Gastroesophageal sphincter (tissue), 4 donors: Measurements from ENCODE around the gene C2CD2. TPM values are rescaled to one million over a fixed set of nuclear protein-coding genes. Genes with fewer than 3 reads are reported as not detected.

Experiments used
- ATAC-seq: fragments of 150-250 bp; one replicate; pipeline ENCODE4 v1.9.1; 2016; ENCODE audit warnings: mild to moderate bottlenecking, moderate library complexity
- H3K27ac ChIP-seq, 4 donors: fragments of 200-600 bp; sonication (generic) in 3 of 4; 1 replicate in 3 of 4; 2 replicates in 1 of 4; pipeline ENCODE4 v1.5.1; 2016 to 2019
- H3K27me3 ChIP-seq: fragments of 200-600 bp; sonication (generic); one replicate; pipeline ENCODE4 v1.5.1; 2019
- H3K36me3 ChIP-seq, 2 donors: fragments of 200-600 bp; sonication (generic); one replicate each; pipeline ENCODE4 v1.5.1; 2019; ENCODE audit warnings: control low read depth in 1 of 2
- H3K4me1 ChIP-seq, 3 donors: fragments of 200-600 bp; sonication (generic); 1 replicate in 2 of 3; 2 replicates in 1 of 3; pipeline ENCODE4 v1.5.1; 2016 to 2019; ENCODE audit warnings: control low read depth in 2 of 3
- H3K4me3 ChIP-seq, 2 donors: fragments of 200-600 bp; sonication (generic); one replicate each; pipeline ENCODE4 v1.5.1; 2019; ENCODE audit warnings: mild to moderate bottlenecking in 1 of 2, moderate library complexity in 1 of 2
- H3K9me3 ChIP-seq, 3 donors: fragments of 200-600 bp; sonication (generic); one replicate each; pipeline ENCODE4 v1.5.1; 2017 to 2019; ENCODE audit warnings: control low read depth in 2 of 3
- CTCF ChIP-seq, 4 experiments: fragments of 200-600 bp in 2 of 4; fragments of 450-650 bp in 2 of 4; sonication (generic) in 1 of 4; IDR thresholded peaks; one replicate each; pipeline ENCODE4 v1.5.1; 2017 to 2019; ENCODE audit warnings: antibody characterized with exemption in 4 of 4, mild to moderate bottlenecking in 2 of 4, moderate library complexity in 2 of 4
- EP300 ChIP-seq: sonication (generic); formaldehyde crosslinking; IDR thresholded peaks from one replicate; pipeline ENCODE4 v1.6.1; 2017; ENCODE audit warnings: antibody characterized with exemption, mild to moderate bottlenecking
- POLR2A ChIP-seq, 2 donors: fragments of 450-650 bp; IDR thresholded peaks; one replicate each; pipeline ENCODE4 v1.6.1; 2017; ENCODE audit warnings: antibody characterized with exemption in 2 of 2, mild to moderate bottlenecking in 2 of 2, moderate library complexity in 1 of 2
- POLR2AphosphoS5 ChIP-seq: sonication (generic); formaldehyde crosslinking; IDR thresholded peaks from one replicate; pipeline ENCODE4 v1.6.1; 2017; ENCODE audit warnings: antibody characterized with exemption
- WGBS, 2 donors: methylation state at CpG; one replicate each; pipeline ENCODE4 v1.1.5; 2018; ENCODE audit warnings: low coverage in 1 of 2; 5-methylcytosine and 5-hydroxymethylcytosine counted together
- total RNA-seq, 4 donors: library from RNA; depleted of rRNA; stranded (reverse); fragments of >200 nt; gene quantifications; one replicate each; pipeline ENCODE4 v1.1.0, GENCODE V29; 2016

Gene C2CD2
- total RNA-seq, 4 donors from 2014 or later: 15.6 to 38.9 (median 18.7) TPM

DNA sequence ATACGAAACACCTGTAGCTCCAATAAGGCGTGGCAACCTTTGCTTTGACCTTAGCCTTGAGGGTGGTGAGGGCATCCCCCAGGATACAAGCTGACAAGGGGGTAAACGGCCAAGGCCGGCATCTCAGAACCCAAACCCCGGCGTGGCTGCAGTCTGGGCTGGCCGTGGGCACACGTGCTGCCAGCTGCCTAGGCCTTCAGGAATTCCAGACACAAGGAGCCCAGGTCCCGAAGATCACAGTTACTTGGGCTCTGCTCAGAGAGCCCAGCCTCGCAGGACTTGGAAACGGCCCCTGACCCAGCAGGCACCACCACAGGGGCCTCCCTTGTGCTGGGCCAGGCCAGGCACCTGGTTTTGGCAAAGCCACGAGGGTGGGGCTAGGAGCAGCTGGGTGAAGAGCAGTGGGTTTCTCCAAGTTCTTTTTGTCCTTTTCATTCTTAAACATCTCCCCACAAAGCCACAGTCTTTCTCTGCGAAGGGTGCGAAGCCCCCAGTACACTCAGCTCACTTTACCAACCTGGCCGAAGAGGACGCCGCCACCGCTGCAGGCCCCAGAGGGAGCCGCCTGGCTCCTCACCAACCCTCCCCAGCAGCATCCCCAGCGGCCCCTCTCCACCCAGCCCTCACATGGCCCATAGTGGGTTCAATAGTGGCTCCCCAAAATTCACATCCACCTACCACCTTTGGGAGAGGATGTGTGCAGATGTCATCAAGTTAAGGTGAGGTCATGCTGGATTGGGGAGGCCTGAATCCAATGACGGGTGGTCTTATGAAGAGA, 101.5 kb downstream of the C2CD2 start:
- no peak overlapping the region for H3K4me3 ChIP-seq
- TF ChIP-seq POLR2A (IDR thresholded peaks at IDR 0.05) (no peak), POLR2AphosphoS5 (no peak), CTCF (IDR thresholded peaks at IDR 0.05) (no peak), EP300 (no peak)
- H3K27ac ChIP-seq: no peak overlapping the region
- peaks cover 0 to 92% of the 10 kb centered on the region in 2 donors for H3K36me3 ChIP-seq
- H3K27me3 ChIP-seq: no peaks in the 10 kb centered on the region
- no peak for ATAC-seq
- H3K9me3 ChIP-seq: no peaks in the 10 kb centered on the region
- 89 to 94% methylated on average over 3 to 5 of the region's 21 CpGs for WGBS, 2 donors
- H3K4me1 ChIP-seq: no peaks in the 10 kb centered on the region

DNA sequence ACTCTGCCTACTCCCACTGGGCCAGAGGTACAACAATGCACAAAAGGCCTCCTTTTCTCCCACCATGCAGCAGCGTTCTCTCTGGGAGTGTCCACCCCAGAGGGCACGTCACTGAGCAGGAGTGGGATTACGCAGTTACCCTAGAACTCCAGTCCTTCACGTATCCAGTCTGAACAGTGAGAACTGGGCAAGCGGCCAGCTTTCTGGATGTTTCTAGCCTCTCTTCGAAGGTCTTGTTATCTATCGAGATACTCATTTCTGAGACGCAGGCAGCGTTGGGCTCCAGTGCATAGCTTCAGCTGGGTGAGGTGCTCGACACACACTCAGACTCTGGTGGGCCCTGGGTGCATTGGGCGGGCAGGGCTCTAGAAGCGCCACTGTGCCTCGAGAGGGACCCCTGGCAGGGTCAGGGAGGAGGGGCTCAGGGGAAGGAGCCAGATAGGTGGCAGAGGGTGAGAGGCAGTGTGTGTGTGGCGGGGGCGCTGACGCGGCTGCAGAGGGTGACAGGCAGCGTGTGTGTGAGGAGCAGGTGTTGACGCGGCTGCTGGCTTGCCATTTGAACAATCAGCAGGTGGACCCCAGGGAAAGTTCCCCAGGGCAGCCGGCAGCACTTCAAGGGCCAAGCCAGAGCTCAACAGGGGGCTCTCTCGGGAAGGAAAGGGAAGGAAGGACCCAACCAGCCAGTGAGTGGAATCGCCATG, 102.6 kb downstream of the C2CD2 start:
- TF ChIP-seq EP300 (no peak), POLR2AphosphoS5 (no peak), CTCF (IDR thresholded peaks at IDR 0.05) (no peak), POLR2A (IDR thresholded peaks at IDR 0.05) (no peak)
- Histone ChIP-seq H3K27ac (no peak overlapping the region), H3K9me3 (no peaks in the 10 kb centered on the region), H3K4me3 (no peak overlapping the region), H3K4me1 (no peaks in the 10 kb centered on the region), H3K36me3 (peaks cover 0 to 92% of the 10 kb centered on the region in 2 donors), H3K27me3 (no peaks in the 10 kb centered on the region)
- WGBS, 2 donors: 73 to 100% methylated on average over 1 to 10 of the region's 23 CpGs
- no peak for ATAC-seq

DNA sequence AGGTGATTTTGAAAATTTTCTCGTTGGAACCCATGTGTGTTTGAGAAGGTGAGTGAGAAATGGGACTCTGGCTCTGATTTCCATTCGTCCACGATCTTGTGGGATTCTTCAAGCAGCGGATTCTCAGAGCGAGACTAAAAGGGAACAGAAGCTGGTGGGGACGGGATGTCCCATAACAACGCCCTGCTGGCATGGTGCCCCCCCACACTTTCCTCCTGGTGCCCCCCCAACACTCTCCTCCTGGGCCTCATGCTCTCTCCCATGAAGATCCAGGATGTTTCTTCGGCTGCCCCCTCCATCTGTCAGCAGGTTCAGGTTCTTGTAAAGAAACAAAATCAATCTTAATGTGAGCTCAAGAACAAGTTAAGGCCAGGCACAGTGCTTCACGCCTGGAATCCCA, 103.7 kb downstream of the C2CD2 start:
- H3K4me3 ChIP-seq: no peak overlapping the region
- H3K4me1 ChIP-seq: no peaks in the 10 kb centered on the region
- H3K27ac ChIP-seq: no peak overlapping the region
- no peak for TF ChIP-seq CTCF (IDR thresholded peaks at IDR 0.05)
- TF ChIP-seq POLR2A (IDR thresholded peaks at IDR 0.05): no peak
- TF ChIP-seq POLR2AphosphoS5: no peak
- no peak for TF ChIP-seq EP300
- 83 to 97% methylated on average over 5 to 7 of the region's 9 CpGs for WGBS, 2 donors
- H3K9me3 ChIP-seq: no peaks in the 10 kb centered on the region
- no peaks in the 10 kb centered on the region for H3K27me3 ChIP-seq
- H3K36me3 ChIP-seq: peaks cover 0 to 94% of the 10 kb centered on the region in 2 donors
- ATAC-seq: no peak

DNA sequence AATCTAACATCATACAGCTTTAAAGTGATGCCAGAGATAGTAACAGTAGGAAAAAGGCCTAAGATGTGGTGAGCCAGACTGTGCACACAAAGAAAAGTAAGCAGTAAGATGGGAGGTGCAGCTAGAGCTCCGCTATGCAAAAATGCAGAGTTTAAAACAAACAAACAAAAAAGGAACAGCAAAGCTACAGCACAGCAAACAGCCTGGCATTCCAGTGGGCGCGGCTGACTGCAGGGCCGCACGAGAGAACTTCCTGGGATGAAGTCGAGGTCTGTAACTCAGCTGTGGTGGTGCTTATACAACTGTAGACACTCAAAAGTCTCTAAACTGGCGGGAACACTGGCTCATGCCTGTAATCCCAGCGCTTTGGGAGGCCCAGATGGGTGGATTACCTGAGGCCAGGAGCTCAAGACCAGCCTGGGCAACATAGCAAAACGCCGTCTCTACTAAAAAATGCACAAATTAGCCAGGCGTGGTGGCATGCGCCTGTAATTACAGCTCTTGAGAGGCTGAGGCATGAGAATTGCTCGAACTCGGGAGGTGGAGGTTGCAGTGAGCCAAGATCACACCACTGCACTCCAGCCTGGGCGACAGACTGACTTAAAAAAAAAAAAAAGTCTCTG, 104.7 kb downstream of the C2CD2 start:
- H3K4me1 ChIP-seq: no peaks in the 10 kb centered on the region
- no peak overlapping the region for H3K27ac ChIP-seq
- H3K36me3 ChIP-seq: peaks cover 0 to 84% of the 10 kb centered on the region in 2 donors
- TF ChIP-seq CTCF (IDR thresholded peaks at IDR 0.05) (no peak), POLR2A (IDR thresholded peaks at IDR 0.05) (no peak), POLR2AphosphoS5 (no peak), EP300 (no peak)
- no peaks in the 10 kb centered on the region for H3K9me3 ChIP-seq
- no peaks in the 10 kb centered on the region for H3K27me3 ChIP-seq
- H3K4me3 ChIP-seq: no peak overlapping the region
- no peak for ATAC-seq
- WGBS, 2 donors: 65 to 84% methylated on average over 4 to 10 of the region's 15 CpGs
